Esophagus muscularis mucosa (tissue), 3 donors: ENCODE data around the gene PHOSPHO2.
"Not testable (repeated sequence)": the region's sequence is repeated elsewhere in the genome, so short reads cannot be mapped to it uniquely, and the experiment has no call there.

Source experiments
- POLR2A ChIP-seq: fragments of 450-650 bp; IDR thresholded peaks from one replicate; pipeline ENCODE4 v1.6.1; 2017; ENCODE audit warnings: antibody characterized with exemption, moderate library complexity, mild to moderate bottlenecking, low read depth
- POLR2AphosphoS5 ChIP-seq, 2 donors: sonication (generic); formaldehyde crosslinking; IDR thresholded peaks; one replicate each; pipeline ENCODE4 v1.6.1; 2017; ENCODE audit warnings: antibody characterized with exemption in 2 of 2
- TF ChIP-seq, protein P1 (sequence below), 3 experiments: fragments of 200-600 bp in 2 of 3; fragments of 450-650 bp in 1 of 3; sonication (generic) in 2 of 3; IDR thresholded peaks; one replicate each; pipeline ENCODE4 v1.5.1; 2017 to 2019; ENCODE audit warnings: antibody characterized with exemption in 3 of 3, mild to moderate bottlenecking in 2 of 3, moderate library complexity in 1 of 3

DNA sequence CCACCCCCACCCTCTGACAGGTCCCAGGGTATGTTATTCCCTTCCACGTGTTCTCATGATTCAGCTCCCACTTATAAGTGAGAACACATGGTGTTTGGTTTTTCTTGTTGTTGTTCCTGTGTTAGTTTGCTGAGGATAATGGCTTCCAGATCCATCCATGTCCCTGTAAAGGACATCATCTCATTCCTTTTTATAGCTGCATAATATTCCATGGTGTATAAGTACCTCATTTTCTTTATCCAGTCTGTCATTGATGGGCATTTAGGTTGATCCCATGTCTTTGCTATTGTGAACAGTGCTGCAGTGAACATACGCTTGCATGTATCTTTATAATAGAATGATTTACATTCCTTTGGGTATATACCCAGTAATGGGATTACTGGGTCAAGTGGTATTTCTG is 4.9 kb downstream of the PHOSPHO2 start:
- TF ChIP-seq, protein P1, sequence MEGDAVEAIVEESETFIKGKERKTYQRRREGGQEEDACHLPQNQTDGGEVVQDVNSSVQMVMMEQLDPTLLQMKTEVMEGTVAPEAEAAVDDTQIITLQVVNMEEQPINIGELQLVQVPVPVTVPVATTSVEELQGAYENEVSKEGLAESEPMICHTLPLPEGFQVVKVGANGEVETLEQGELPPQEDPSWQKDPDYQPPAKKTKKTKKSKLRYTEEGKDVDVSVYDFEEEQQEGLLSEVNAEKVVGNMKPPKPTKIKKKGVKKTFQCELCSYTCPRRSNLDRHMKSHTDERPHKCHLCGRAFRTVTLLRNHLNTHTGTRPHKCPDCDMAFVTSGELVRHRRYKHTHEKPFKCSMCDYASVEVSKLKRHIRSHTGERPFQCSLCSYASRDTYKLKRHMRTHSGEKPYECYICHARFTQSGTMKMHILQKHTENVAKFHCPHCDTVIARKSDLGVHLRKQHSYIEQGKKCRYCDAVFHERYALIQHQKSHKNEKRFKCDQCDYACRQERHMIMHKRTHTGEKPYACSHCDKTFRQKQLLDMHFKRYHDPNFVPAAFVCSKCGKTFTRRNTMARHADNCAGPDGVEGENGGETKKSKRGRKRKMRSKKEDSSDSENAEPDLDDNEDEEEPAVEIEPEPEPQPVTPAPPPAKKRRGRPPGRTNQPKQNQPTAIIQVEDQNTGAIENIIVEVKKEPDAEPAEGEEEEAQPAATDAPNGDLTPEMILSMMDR (IDR thresholded peaks at IDR 0.05) = not testable (repeated sequence)
- not testable (repeated sequence) for TF ChIP-seq POLR2A; POLR2AphosphoS5 (IDR thresholded peaks at IDR 0.05)
